SK-N-SH (cell line): ENCODE data around the gene GLG1. TPM values are rescaled to one million over a fixed set of nuclear protein-coding genes. Genes with fewer than 3 reads are reported as not detected.
A peak's percentile ranks its signal among the peaks of the same experiment; 100 is the strongest.

Source experiments
- CTCF ChIA-PET: fragments of 300-600, 350-600 bp; formaldehyde crosslinking; extraction: SDS; loops from one replicate; lab custom pipeline; 2021; lab: Yijun Ruan, JAX
- POLR2A ChIA-PET: fragments of 350-600 bp; sonication (Branson Sonifier 250); formaldehyde crosslinking; extraction: SDS; loops from one replicate; lab custom pipeline; 2020; ENCODE audit warnings: antibody characterized with exemption, inconsistent platforms; lab: Yijun Ruan, JAX
- DNase-seq: peaks from one replicate; pipeline ENCODE4 v3.0.0; 2012
- H2AFZ ChIP-seq: fragments of 200-600 bp; sonication (generic); 2 replicates; pipeline ENCODE4 v1.8.1; 2016; ENCODE audit warnings: antibody characterized with exemption, mild to moderate bottlenecking, low read depth
- H3F3A ChIP-seq: fragments of 200-600 bp; sonication (generic); replicated peaks from 2 replicates; pipeline ENCODE3; 2016; ENCODE audit warnings: antibody characterized with exemption, mild to moderate bottlenecking; ENCODE audit not compliant: insufficient read depth
- H3K27ac ChIP-seq, 2 experiments: fragments of 200-500 bp in 1 of 2; fragments of 200-600 bp in 1 of 2; sonication (Bioruptor generic) in 1 of 2; sonication (generic), shearing (Covaris generic) in 1 of 2; 2 replicates each; pipeline versions ENCODE4 v1.5.1 to v1.6.1; 2014 to 2016; ENCODE audit warnings: low read depth in 2 of 2, inconsistent platforms in 1 of 2, low read length in 1 of 2, mild to moderate bottlenecking in 1 of 2, mixed read lengths in 1 of 2
- H3K27me3 ChIP-seq: fragments of 200-600 bp; sonication (generic), shearing (Covaris generic); 2 replicates; pipeline ENCODE4 v1.6.1; 2016; ENCODE audit warnings: mixed run types; ENCODE audit not compliant: insufficient read depth
- H3K36me3 ChIP-seq, 2 experiments: fragments of 200-500 bp in 1 of 2; fragments of 200-600 bp in 1 of 2; sonication (Bioruptor generic) in 1 of 2; sonication (generic) in 1 of 2; replicated peaks in 1 of 2; 2 replicates each; pipeline versions ENCODE3 to v1.5.1; 2014 to 2016; ENCODE audit warnings: low read length in 1 of 2, mild to moderate bottlenecking in 1 of 2; ENCODE audit not compliant: insufficient read depth in 2 of 2, control insufficient read depth in 1 of 2
- H3K4me1 ChIP-seq, 2 experiments: fragments of 200-500 bp in 1 of 2; fragments of 200-600 bp in 1 of 2; sonication (Bioruptor generic) in 1 of 2; sonication (generic), shearing (Covaris generic) in 1 of 2; 2 replicates each; pipeline versions ENCODE4 v1.5.1 to v1.6.1; 2014 to 2016; ENCODE audit warnings: low read depth in 1 of 2, low read length in 1 of 2, mixed run types in 1 of 2; ENCODE audit not compliant: insufficient read depth in 2 of 2, control insufficient read depth in 1 of 2
- H3K4me2 ChIP-seq: fragments of 200-600 bp; sonication (generic), shearing (Covaris generic); 2 replicates; pipeline ENCODE4 v1.6.1; 2017; ENCODE audit warnings: mixed run types
- H3K4me3 ChIP-seq, 2 experiments: fragments of 200-500 bp in 1 of 2; fragments of 200-600 bp in 1 of 2; sonication (Bioruptor generic) in 1 of 2; sonication (generic), shearing (Covaris generic) in 1 of 2; 2 replicates each; pipeline versions ENCODE4 v1.5.1 to v1.8.1; 2014 to 2016; ENCODE audit warnings: low read depth in 2 of 2, inconsistent platforms in 1 of 2, low read length in 1 of 2, mild to moderate bottlenecking in 1 of 2, mixed read lengths in 1 of 2, moderate library complexity in 1 of 2
- H3K79me2 ChIP-seq: fragments of 200-600 bp; sonication (generic); 2 replicates; pipeline ENCODE4 v1.8.1; 2017; ENCODE audit warnings: mild to moderate bottlenecking; ENCODE audit not compliant: insufficient read depth
- H3K9ac ChIP-seq: fragments of 200-600 bp; sonication (generic); 2 replicates; pipeline ENCODE4 v1.6.1; 2017; ENCODE audit warnings: mixed run types
- H3K9me2 ChIP-seq: fragments of 200-600 bp; sonication (generic); 2 replicates; pipeline ENCODE4 v1.6.1; 2017; ENCODE audit warnings: mixed run types
- H3K9me3 ChIP-seq: fragments of 200-600 bp; sonication (generic); 2 replicates; pipeline ENCODE4 v1.6.1; 2017; ENCODE audit warnings: mixed run types, mild to moderate bottlenecking, moderate library complexity
- H4K20me1 ChIP-seq: fragments of 200-600 bp; sonication (generic); 2 replicates; pipeline ENCODE4 v1.6.1; 2017; ENCODE audit warnings: mild to moderate bottlenecking, mixed run types; ENCODE audit not compliant: insufficient read depth
- CHD2 ChIP-seq: fragments of 150-350 bp; IDR thresholded peaks from 2 replicates; pipeline ENCODE4 v1.6.1; 2018; ENCODE audit warnings: low read length; ENCODE audit not compliant: partially characterized antibody
- EP300 ChIP-seq, 2 experiments: IDR thresholded peaks; 2 replicates each; pipeline versions ENCODE4 v1.4.0 to v1.6.1; 2012; ENCODE audit warnings: borderline replicate concordance in 1 of 2, low read depth in 1 of 2, low read length in 1 of 2
- EZH2phosphoT487 ChIP-seq: fragments of 200-600 bp; sonication (generic); IDR thresholded peaks from 2 replicates; pipeline ENCODE4 v1.6.1; 2017; ENCODE audit warnings: low read depth, mixed run types, mild to moderate bottlenecking, antibody characterized with exemption, moderate library complexity, borderline replicate concordance
- FOXJ3 ChIP-seq: sonication (generic); formaldehyde crosslinking; IDR thresholded peaks from 2 replicates; pipeline ENCODE4 v1.5.1; 2020; ENCODE audit warnings: mild to moderate bottlenecking, missing genetic modification reagents
- MAX ChIP-seq: IDR thresholded peaks from 2 replicates; pipeline ENCODE4 v1.4.0; 2012; ENCODE audit warnings: low read depth
- NFIC ChIP-seq: IDR thresholded peaks from 2 replicates; pipeline ENCODE4 v1.4.0; 2012; ENCODE audit warnings: borderline replicate concordance
- PBX3 ChIP-seq: IDR thresholded peaks from 2 replicates; pipeline ENCODE4; 2012
- RFX5 ChIP-seq: IDR thresholded peaks from 2 replicates; pipeline ENCODE4 v1.6.1; 2012; ENCODE audit warnings: mild to moderate bottlenecking, improper control_type of control experiment, low read length
- RXRA ChIP-seq: IDR thresholded peaks from 2 replicates; pipeline ENCODE4 v1.4.0; 2012; ENCODE audit warnings: low read depth, mild to moderate bottlenecking, borderline replicate concordance
- TAF1 ChIP-seq: IDR thresholded peaks from 2 replicates; pipeline ENCODE4 v1.6.1; 2012; ENCODE audit warnings: low read depth, mild to moderate bottlenecking, low read length, moderate library complexity, borderline replicate concordance
- TCF12 ChIP-seq: IDR thresholded peaks from 2 replicates; pipeline ENCODE4 v1.4.0; 2012
- TEAD4 ChIP-seq: IDR thresholded peaks from 2 replicates; pipeline ENCODE4 v1.4.0; 2012; ENCODE audit warnings: mild to moderate bottlenecking, borderline replicate concordance; ENCODE audit not compliant: insufficient read depth
- USF1 ChIP-seq: IDR thresholded peaks from 2 replicates; pipeline ENCODE4 v1.4.0; 2012; ENCODE audit warnings: low read depth, borderline replicate concordance
- USF2 ChIP-seq: fragments of 150-350 bp; IDR thresholded peaks from 2 replicates; pipeline ENCODE4 v1.6.1; 2017; ENCODE audit warnings: antibody characterized with exemption, low read length, low read depth, borderline replicate concordance
- WGBS: methylation state at CpG from one replicate; pipeline ENCODE4 v1.1.6; 2017; ENCODE audit warnings: low lambda C conversion rate; 5-methylcytosine and 5-hydroxymethylcytosine counted together
- polyA plus RNA-seq, 3 experiments: library from polyadenylated mRNA; depleted of rRNA; stranded (reverse); fragments of >200 nt; gene quantifications; 2 replicates each; pipeline ENCODE4 v1.2.3, GENCODE V29; 2012

The GLG1 gene
- polyA plus RNA-seq, 1 of the 3 experiments (the other 2 are of a cell fraction): 71.1 TPM

- POLR2A ChIA-PET: no interaction called here
These were observed 155.8 kb downstream of the GLG1 start for GRCh38 chr16:74450967-74451760.

GRCh38 chr16:74450236-74450635 is 156.7 kb downstream of the GLG1 start:
- Histone ChIP-seq H3K9ac (no peak overlapping the region), H3F3A (peaks cover 31% of the 10 kb centered on the region), H4K20me1 (no peaks in the 10 kb centered on the region), H3K27me3 (no peaks in the 10 kb centered on the region), H3K9me3 (no peaks in the 10 kb centered on the region), H3K4me2 (peak overlapping the region; percentile 36; the same call in 1 of the 2 replicates)
- CTCF ChIA-PET: interaction anchor here (1.1 kb wide), 1 partner anchor 18 kb away, joined by 3 read pairs; no protein-coding TSS in a partner anchor
- no peak for DNase-seq
- TF ChIP-seq USF1 (no peak), RFX5 (no peak)
- TF ChIP-seq, all 33 proteins: peak for 0
- WGBS: 94% methylated on average over 3 of the region's 3 CpGs
- H3K79me2 ChIP-seq: no peaks in the 10 kb centered on the region; the same call in 1 of the 2 replicates
- peaks cover 30% of the 10 kb centered on the region in 2 experiments for H3K36me3 ChIP-seq
- peaks cover 0 to 11% of the 10 kb centered on the region in 2 experiments; a peak in 2 of 4 replicates for H3K4me1 ChIP-seq
- peak overlapping the region in 1 of 2 experiments; percentile 84; a peak in 2 of 4 replicates for H3K27ac ChIP-seq
- POLR2A ChIA-PET: no interaction called here
- H2AFZ ChIP-seq: no peak overlapping the region
- no peak overlapping the region for H3K4me3 ChIP-seq
- no peaks in the 10 kb centered on the region for H3K9me2 ChIP-seq

More at GRCh38 chr16:74450967-74451760, 155.8 kb downstream of the GLG1 start:
- TF ChIP-seq EZH2phosphoT487 (no peak), TCF12 (no peak), PBX3 (no peak), CHD2 (no peak), EP300 (IDR thresholded peaks at IDR 0.05; ENCODE audit: borderline replicate concordance in 1 of 2, low read depth in 1 of 2, low read length in 1 of 2) (no peak), USF2 (no peak), TAF1 (no peak), NFIC (no peak), FOXJ3 (CRISPR knock-in tag) (no peak), MAX (no peak), RXRA (no peak), TEAD4 (no peak)
- H3F3A ChIP-seq: peaks cover 31% of the 10 kb centered on the region
- no peaks in the 10 kb centered on the region; the same call in 1 of the 2 replicates for H3K79me2 ChIP-seq
- no peak overlapping the region for H3K4me3 ChIP-seq
- no peak overlapping the region for H2AFZ ChIP-seq
- H3K9ac ChIP-seq: no peak overlapping the region
- H3K9me3 ChIP-seq: no peaks in the 10 kb centered on the region
- WGBS: 93% methylated on average over 16 of the region's 20 CpGs
- peaks cover 0 to 11% of the 10 kb centered on the region in 2 experiments; a peak in 2 of 4 replicates for H3K4me1 ChIP-seq
- peak overlapping the region in 1 of 2 experiments; percentile 84; a peak in 2 of 4 replicates for H3K27ac ChIP-seq
- H3K27me3 ChIP-seq: no peaks in the 10 kb centered on the region
- no peaks in the 10 kb centered on the region for H4K20me1 ChIP-seq
- no peak for DNase-seq
- no peak overlapping the region for H3K4me2 ChIP-seq
- H3K36me3 ChIP-seq: peaks cover 37 to 39% of the 10 kb centered on the region in 2 experiments
- CTCF ChIA-PET: no interaction called here
- no peaks in the 10 kb centered on the region for H3K9me2 ChIP-seq
